IPS DF 6.9 (cell line): Measurements from ENCODE around the gene GJA3.

Source experiments
- DNase-seq: peaks from one replicate; pipeline ENCODE4 v3.0.0-alpha.2; 2013; ENCODE audit warnings: low read depth, low spot score
- H3K27ac ChIP-seq: one replicate; pipeline ENCODE4 v1.5.1; 2013; ENCODE audit warnings: low read length, control low read depth
- H3K27me3 ChIP-seq: 2 replicates; pipeline ENCODE4 v1.6.1; 2013; ENCODE audit warnings: mild to moderate bottlenecking, low read length; ENCODE audit not compliant: control insufficient read depth, insufficient read depth
- H3K36me3 ChIP-seq: 2 replicates; pipeline ENCODE4 v1.6.1; 2013; ENCODE audit warnings: low read length; ENCODE audit not compliant: control insufficient read depth, insufficient read depth
- H3K4me1 ChIP-seq: 2 replicates; pipeline ENCODE4 v1.6.1; 2013; ENCODE audit warnings: low read length; ENCODE audit not compliant: control insufficient read depth, insufficient read depth
- H3K4me3 ChIP-seq: 2 replicates; pipeline ENCODE4 v1.5.1; 2013; ENCODE audit warnings: mild to moderate bottlenecking, low read length
- H3K9me3 ChIP-seq: 2 replicates; pipeline ENCODE4 v1.6.1; 2013; ENCODE audit warnings: low read length, inconsistent platforms; ENCODE audit not compliant: control insufficient read depth, insufficient read depth
- WGBS: extraction: QIAGEN DNeasy Blood & Tissue Kit; methylation state at CpG from one replicate; pipeline ENCODE4 v1.1.7; 2013; ENCODE audit warnings: mixed read lengths, missing lambda C conversion rate; ENCODE audit not compliant: insufficient read length, insufficient coverage; 5-methylcytosine and 5-hydroxymethylcytosine counted together

Gene GJA3

DNA sequence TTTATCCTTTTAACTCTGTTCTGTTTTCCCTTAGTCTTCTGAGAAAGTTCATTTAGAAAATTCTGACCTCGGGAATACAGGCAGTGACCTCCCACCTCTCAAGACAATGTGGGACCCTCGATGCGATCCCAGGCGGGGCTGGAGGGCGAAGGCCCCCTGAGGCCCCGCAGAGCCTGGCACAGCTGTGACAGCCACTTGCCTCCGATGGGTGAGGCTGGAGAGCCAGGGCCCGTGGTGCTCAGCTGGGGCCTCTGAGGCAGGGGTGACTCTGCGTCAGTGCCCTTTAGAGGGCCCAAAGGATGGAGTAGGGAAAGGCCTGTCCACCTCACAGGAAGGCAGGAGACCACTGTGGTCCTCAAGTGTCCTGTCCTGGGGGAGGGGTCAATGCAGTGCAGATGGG lies 10.3 kb downstream of the GJA3 start:
- no peaks in the 10 kb centered on the region for H3K36me3 ChIP-seq
- H3K27me3 ChIP-seq = no peaks in the 10 kb centered on the region
- H3K4me1 ChIP-seq = no peaks in the 10 kb centered on the region
- H3K9me3 ChIP-seq = no peaks in the 10 kb centered on the region
- H3K4me3 ChIP-seq = no peak overlapping the region
- WGBS = no CpG with 5 or more reads among the region's 9 CpGs
- no peak for DNase-seq
- no peak overlapping the region for H3K27ac ChIP-seq

DNA sequence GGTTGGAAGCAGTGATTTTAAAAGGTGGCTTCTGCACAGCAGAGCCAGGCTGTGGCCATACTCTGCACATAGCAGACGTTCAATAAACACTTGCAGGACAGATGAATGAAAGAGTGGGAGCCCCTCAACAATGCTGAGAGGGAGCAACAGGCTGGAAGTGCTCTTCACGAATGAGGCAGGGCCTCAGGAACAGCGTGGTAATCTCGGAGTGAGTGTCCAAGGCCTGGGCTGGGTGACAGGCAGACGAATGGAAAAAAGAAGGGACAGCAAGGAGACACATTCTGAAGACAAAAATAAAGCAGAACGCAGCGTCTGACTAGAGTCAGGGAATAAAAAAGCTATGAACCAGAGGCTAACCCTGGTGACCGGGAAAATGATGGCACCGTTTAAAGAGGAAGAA lies 11.1 kb downstream of the GJA3 start:
- Histone ChIP-seq H3K27ac (no peak overlapping the region), H3K36me3 (no peaks in the 10 kb centered on the region), H3K4me1 (no peaks in the 10 kb centered on the region), H3K9me3 (no peaks in the 10 kb centered on the region), H3K27me3 (no peaks in the 10 kb centered on the region), H3K4me3 (no peak overlapping the region)
- no CpG with 5 or more reads among the region's 9 CpGs for WGBS
- no peak for DNase-seq

DNA sequence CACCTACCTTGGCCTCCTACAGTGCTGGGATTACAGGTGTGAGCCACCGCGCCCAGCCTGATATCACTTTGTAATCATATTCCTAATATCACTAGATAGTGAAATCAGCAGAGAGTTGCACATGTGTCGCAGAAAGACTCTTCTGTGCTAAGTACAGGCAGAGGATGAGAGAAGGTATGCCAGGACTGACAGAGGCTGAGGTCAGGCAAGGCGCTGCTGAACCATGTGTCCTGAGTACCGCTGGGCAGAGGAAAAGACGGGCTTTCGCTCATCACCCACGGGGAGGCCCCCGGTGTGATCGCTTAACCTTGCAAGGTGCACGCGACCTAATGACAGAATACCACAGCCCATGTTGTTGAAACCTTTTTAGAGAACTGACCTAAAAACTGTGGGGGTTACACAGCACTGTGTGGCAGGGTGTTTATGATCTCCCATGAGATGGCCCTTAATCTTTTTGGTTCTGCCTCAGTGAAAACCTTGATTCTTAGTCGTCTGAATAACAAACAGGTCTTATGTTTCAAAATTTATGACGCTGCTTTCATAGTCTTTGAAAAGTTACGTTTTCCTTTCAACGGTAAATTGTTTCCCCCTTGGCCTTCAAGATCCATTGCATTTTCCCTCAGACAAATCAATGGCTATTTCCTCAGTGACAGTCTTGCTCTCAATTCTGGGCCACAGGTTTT lies 12.2 kb downstream of the GJA3 start:
- Histone ChIP-seq H3K27ac (no peak overlapping the region), H3K4me3 (no peak overlapping the region), H3K27me3 (no peaks in the 10 kb centered on the region), H3K9me3 (no peaks in the 10 kb centered on the region), H3K36me3 (no peaks in the 10 kb centered on the region), H3K4me1 (no peaks in the 10 kb centered on the region)
- no peak for DNase-seq
- no CpG with 5 or more reads among the region's 16 CpGs for WGBS

DNA sequence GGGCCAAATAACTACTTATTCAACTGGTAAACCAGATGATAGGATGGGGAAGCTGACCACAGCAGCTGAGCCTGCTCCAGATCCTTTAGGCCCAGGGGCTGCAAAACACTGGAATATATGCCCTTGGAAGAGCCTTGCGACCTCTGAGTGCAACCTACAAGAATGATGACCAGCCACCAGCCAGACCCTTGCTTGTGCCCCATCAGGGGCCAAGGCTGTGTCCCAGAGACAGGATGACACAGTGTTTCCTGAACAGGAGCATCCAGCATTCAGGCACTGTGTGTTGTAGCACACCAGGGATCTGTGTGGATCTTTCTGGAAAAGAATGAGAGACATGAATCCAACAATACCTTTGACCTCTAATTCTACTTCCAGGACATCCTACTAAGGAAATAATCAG lies 14.5 kb downstream of the GJA3 start:
- Histone ChIP-seq H3K27ac (no peak overlapping the region), H3K4me1 (no peaks in the 10 kb centered on the region), H3K36me3 (no peaks in the 10 kb centered on the region), H3K27me3 (no peaks in the 10 kb centered on the region), H3K9me3 (no peaks in the 10 kb centered on the region), H3K4me3 (no peak overlapping the region)
- WGBS = no CpG with 5 or more reads among the region's 1 CpG
- DNase-seq = no peak

DNA sequence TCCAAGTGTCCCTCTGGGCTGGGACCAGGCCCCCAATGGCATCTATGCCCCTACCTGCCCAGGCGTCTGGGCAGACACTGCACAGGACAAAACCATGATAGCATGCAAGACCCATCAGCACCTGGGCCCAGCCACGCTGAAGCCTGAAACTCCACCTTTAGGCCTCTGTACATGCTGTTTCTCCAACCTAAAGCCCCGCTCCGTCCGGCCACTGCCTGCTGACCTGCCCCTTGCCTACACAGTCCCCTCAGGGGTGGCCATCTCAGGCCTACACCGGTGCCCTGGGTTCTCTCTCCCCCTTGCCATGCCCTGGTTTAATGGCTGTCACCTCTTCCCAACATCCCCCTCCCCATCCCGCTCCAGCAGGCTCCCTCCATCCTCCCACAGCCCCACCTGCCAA lies 15.3 kb downstream of the GJA3 start:
- WGBS = no CpG with 5 or more reads among the region's 7 CpGs
- Histone ChIP-seq H3K27ac (no peak overlapping the region), H3K27me3 (no peaks in the 10 kb centered on the region), H3K4me1 (no peaks in the 10 kb centered on the region), H3K9me3 (no peaks in the 10 kb centered on the region), H3K4me3 (no peak overlapping the region), H3K36me3 (no peaks in the 10 kb centered on the region)
- DNase-seq = no peak

DNA sequence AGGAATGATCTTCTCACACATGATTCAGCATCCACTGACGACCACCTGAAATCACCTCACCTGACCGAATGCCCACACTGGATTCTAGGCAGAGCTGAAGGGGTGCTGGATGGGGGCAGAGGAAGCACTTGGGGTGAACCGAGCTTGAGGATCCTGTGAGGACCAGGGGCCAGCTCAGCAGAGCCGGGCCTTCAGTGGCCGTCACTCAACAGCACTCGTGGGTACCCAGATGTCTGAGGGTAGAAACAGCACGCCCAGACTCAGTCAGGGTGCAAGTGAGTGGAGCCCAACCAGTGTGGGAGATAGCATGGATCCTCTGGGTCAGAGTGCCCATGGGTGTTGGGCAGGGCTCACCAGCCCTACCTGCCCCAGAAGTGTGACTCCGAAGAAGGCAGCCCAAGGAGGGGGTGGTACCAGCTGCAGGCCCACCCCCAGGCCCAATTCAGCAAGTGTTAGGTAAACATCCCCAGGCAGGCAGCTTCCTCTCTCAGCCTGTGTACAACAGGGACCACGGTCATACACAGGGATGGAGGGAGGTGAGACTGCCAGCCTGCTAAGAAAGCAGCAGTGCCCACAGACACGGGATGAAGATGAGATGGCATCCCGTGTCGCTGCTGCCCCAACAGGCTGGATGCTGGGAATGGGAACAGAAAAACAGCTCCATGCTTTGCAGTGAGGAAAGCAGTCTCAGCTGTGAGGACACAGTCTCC lies 16.6 kb downstream of the GJA3 start:
- Histone ChIP-seq H3K36me3 (no peaks in the 10 kb centered on the region), H3K4me1 (no peaks in the 10 kb centered on the region), H3K4me3 (no peak overlapping the region), H3K27ac (no peak overlapping the region), H3K27me3 (no peaks in the 10 kb centered on the region), H3K9me3 (no peaks in the 10 kb centered on the region)
- DNase-seq = no peak
- no CpG with 5 or more reads among the region's 12 CpGs for WGBS

DNA sequence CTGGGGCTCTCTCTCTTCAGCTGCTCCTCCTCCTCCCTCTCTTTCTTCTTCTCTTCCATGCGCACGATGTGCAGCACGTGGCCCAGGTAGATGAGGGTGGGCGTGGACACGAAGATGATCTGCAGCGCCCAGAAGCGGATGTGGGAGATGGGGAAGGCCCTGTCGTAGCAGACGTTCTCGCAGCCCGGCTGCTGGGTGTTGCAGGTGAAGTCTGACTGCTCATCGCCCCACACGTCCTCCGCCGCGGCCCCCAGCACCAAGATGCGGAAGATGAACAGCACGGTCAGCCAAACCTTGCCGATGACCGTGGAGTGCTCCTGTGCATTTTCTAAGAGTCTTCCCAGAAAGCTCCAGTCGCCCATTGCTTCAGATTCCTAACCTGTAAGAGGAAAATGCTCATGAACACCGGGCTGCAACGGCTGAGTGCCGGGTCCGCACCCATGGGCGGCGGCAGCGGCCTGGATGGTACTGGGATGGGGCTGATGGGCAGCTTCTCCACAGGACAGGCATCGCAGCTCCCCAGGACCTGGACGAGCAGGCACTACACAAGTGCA lies 17.8 kb downstream of the GJA3 start:
- Histone ChIP-seq H3K4me1 (no peaks in the 10 kb centered on the region), H3K27ac (no peak overlapping the region), H3K36me3 (no peaks in the 10 kb centered on the region), H3K4me3 (no peak overlapping the region), H3K9me3 (no peaks in the 10 kb centered on the region), H3K27me3 (no peaks in the 10 kb centered on the region)
- DNase-seq = no peak
- no CpG with 5 or more reads among the region's 30 CpGs for WGBS

DNA sequence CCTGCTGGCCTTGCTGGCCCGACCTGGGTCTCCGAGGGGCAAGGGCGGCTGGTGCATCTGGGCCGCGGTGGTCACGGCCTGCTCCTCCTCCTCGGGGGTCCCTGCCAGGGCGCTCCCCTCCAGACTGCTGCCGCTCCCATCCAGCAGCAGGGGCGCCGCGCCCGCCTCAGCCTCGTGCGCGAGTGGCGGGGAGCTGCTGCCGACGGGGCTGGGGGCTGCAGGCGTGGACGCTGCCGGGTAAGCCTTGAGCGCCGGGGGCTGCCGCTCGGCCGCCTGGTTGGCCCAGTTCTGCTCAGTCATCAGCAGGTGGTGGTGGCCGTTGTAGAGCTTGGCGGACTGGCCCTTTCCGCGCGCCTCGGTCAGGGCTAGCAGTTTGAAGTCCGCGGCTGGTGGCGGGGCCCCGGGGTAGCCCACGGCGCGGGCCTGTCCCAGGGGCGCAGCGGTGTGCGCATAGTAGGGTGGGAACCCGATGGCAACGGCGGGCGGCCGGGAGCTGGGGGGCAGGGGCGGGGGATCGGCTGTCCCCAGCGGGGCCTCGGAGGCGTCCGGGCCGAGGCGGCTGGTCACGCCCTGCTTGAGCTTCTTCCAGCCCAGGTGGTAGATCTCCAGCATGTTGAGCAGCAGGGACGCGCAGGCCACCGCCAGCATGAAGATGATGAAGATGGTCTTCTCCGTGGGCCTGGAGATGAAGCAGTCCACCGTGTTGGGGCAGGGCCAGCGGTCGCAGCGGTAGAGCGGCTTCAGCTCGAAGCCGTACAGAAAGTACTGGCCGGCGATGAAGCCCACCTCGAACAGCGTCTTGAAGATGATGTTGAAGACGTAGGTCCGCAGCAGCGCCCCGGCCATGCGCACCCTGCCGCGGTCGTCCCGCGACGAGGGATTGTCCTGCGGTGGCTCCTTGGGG lies 18.6 kb downstream of the GJA3 start:
- Histone ChIP-seq H3K27me3 (no peaks in the 10 kb centered on the region), H3K4me1 (no peaks in the 10 kb centered on the region), H3K36me3 (no peaks in the 10 kb centered on the region), H3K4me3 (no peak overlapping the region), H3K9me3 (no peaks in the 10 kb centered on the region), H3K27ac (no peak overlapping the region)
- no peak for DNase-seq
- WGBS = no CpG with 5 or more reads among the region's 84 CpGs

DNA sequence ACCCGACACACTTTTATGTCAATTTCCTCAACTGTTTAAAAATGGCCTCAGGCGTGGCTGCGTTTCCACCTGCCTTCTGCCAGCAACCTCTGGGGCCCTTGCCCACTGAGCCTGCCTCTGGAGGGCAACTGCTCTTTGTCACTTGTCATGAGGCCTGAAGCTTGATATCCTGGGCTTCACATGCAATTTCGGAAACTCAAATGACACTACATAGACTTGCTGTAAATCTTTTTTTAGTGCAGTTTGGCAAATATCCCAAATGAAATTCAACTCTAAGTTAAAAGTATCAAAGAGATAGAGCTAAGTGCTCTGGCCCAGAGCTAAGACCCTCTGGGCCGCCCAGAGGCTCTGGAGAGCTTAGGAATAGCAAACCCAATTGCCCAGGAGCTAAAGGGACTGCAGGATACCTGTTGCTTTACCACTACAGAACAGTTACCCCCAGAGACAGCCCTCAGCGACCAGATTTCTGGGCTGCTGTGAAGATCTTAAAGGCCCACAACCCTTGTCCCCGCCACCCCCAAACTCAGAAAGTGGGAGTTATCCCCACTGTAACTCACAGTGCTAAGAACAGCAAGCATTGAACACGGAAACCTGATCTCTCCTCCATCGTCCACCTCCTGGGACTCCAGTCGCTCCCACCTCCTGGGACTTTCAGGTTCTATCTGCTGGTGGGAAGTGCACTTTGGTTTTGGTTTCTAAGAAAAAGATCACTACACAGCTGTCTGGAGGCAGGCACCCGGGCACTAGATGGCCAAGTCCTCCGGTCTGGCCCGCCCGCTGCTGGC lies 19.4 kb downstream of the GJA3 start:
- Histone ChIP-seq H3K27ac (no peak overlapping the region), H3K27me3 (no peaks in the 10 kb centered on the region), H3K4me1 (no peaks in the 10 kb centered on the region), H3K9me3 (no peaks in the 10 kb centered on the region), H3K4me3 (no peak overlapping the region), H3K36me3 (no peaks in the 10 kb centered on the region)
- DNase-seq = no peak
- WGBS = no CpG with 5 or more reads among the region's 14 CpGs

DNA sequence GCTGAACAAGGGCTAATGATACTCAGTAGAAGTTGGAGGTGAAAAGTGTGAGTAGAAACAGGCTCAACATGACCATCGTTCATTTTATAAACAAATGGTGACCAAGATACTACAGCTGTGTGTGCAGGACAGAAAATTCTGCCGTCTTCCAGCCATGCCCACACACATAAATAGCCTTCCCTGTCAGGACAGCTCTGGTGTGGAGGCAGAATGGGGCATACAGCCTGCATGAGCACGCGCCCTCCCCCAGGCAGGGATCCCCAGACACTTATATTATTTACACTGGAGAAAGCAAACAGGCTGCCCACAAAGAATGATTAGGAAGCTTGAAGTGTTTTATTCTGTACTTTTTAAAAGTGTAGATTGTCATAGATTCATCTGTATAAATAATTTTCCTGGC lies 20.4 kb downstream of the GJA3 start:
- no CpG with 5 or more reads among the region's 4 CpGs for whole genome bisulfite sequencing
- H3K9me3 ChIP-seq = no peaks in the 10 kb centered on the region
- no peak for DNase-seq
- H3K4me3 ChIP-seq = no peak overlapping the region
- no peaks in the 10 kb centered on the region for H3K27me3 ChIP-seq
- no peaks in the 10 kb centered on the region for H3K4me1 ChIP-seq
- H3K36me3 ChIP-seq = no peaks in the 10 kb centered on the region
- H3K27ac ChIP-seq = no peak overlapping the region
